ENCODE data around the gene FAM20C.
A peak's percentile ranks its signal among the peaks of the same experiment; 100 is the strongest.

FAM20C gene

GRCh38 chr7:230274-230673 lies 37.9 kb downstream of the FAM20C start:
- H2BK5ac ChIP-seq (ENCODE audit: low read length): no peak overlapping the region
- H3K27me3 ChIP-seq (ENCODE audit: insufficient read depth, low read length, poor library complexity): no peaks in the 10 kb centered on the region
- no peak overlapping the region for H4K8ac ChIP-seq (ENCODE audit: low read depth, low read length)
- H3K4me2 ChIP-seq (ENCODE audit: low read length): no peak overlapping the region
- no peak overlapping the region for H3K56ac ChIP-seq (ENCODE audit: low read length)
- no peak overlapping the region for H4K5ac ChIP-seq (ENCODE audit: low read length)
- H3K79me1 ChIP-seq (ENCODE audit: low read length): no peaks in the 10 kb centered on the region
- no CpG with 5 or more reads among the region's 17 CpGs for WGBS (ENCODE audit: extremely low coverage, insufficient coverage, low lambda C conversion rate)
- H3K36me3 ChIP-seq (ENCODE audit: control insufficient read depth, insufficient read depth, low read length): no peaks in the 10 kb centered on the region
- no peak for DNase-seq
- no peak overlapping the region for H3K18ac ChIP-seq (ENCODE audit: low read length)
- no peak overlapping the region for H3K4ac ChIP-seq (ENCODE audit: low read depth, low read length)
- no peak overlapping the region for H2BK15ac ChIP-seq (replicated peaks; ENCODE audit: low read depth)
- H2AK5ac ChIP-seq (ENCODE audit: low read length): no peak overlapping the region
- H3K23ac ChIP-seq (ENCODE audit: low read length): no peak overlapping the region
- no peak overlapping the region for H3K27ac ChIP-seq (ENCODE audit: low read depth, low read length)
- no peak overlapping the region for H3K9ac ChIP-seq (ENCODE audit: low read length)
- H2BK120ac ChIP-seq (ENCODE audit: low read depth, low read length): no peak overlapping the region
- H3K4me3 ChIP-seq (ENCODE audit: low read length): no peak overlapping the region
- H3K4me1 ChIP-seq (ENCODE audit: control insufficient read depth, low read depth, low read length): no peaks in the 10 kb centered on the region
- no peaks in the 10 kb centered on the region for H3K79me2 ChIP-seq (ENCODE audit: control insufficient read depth, insufficient read depth, low read length)

GRCh38 chr7:231030-231857 lies 38.9 kb downstream of the FAM20C start:
- H3K4me1 ChIP-seq (ENCODE audit: control insufficient read depth, low read depth, low read length): no peaks in the 10 kb centered on the region
- no CpG with 5 or more reads among the region's 38 CpGs for WGBS (ENCODE audit: extremely low coverage, insufficient coverage, low lambda C conversion rate)
- H3K4me2 ChIP-seq (ENCODE audit: low read length): no peak overlapping the region
- no peak overlapping the region for H2AK5ac ChIP-seq (ENCODE audit: low read length)
- H4K5ac ChIP-seq (ENCODE audit: low read length): no peak overlapping the region
- no peaks in the 10 kb centered on the region for H3K79me2 ChIP-seq (ENCODE audit: control insufficient read depth, insufficient read depth, low read length)
- H3K23ac ChIP-seq (ENCODE audit: low read length): no peak overlapping the region
- peak; percentile 12 for DNase-seq
- H3K36me3 ChIP-seq (ENCODE audit: control insufficient read depth, insufficient read depth, low read length): no peaks in the 10 kb centered on the region
- no peak overlapping the region for H4K8ac ChIP-seq (ENCODE audit: low read depth, low read length)
- no peak overlapping the region for H2BK5ac ChIP-seq (ENCODE audit: low read length)
- no peak overlapping the region for H2BK120ac ChIP-seq (ENCODE audit: low read depth, low read length)
- H3K4me3 ChIP-seq (ENCODE audit: low read length): no peak overlapping the region
- no peak overlapping the region for H3K18ac ChIP-seq (ENCODE audit: low read length)
- no peak overlapping the region for H2BK15ac ChIP-seq (replicated peaks; ENCODE audit: low read depth)
- H3K27ac ChIP-seq (ENCODE audit: low read depth, low read length): no peak overlapping the region
- no peaks in the 10 kb centered on the region for H3K79me1 ChIP-seq (ENCODE audit: low read length)
- no peaks in the 10 kb centered on the region for H3K27me3 ChIP-seq (ENCODE audit: insufficient read depth, low read length, poor library complexity)
- no peak overlapping the region for H3K4ac ChIP-seq (ENCODE audit: low read depth, low read length)
- H3K56ac ChIP-seq (ENCODE audit: low read length): no peak overlapping the region
- no peak overlapping the region for H3K9ac ChIP-seq (ENCODE audit: low read length)

DNA sequence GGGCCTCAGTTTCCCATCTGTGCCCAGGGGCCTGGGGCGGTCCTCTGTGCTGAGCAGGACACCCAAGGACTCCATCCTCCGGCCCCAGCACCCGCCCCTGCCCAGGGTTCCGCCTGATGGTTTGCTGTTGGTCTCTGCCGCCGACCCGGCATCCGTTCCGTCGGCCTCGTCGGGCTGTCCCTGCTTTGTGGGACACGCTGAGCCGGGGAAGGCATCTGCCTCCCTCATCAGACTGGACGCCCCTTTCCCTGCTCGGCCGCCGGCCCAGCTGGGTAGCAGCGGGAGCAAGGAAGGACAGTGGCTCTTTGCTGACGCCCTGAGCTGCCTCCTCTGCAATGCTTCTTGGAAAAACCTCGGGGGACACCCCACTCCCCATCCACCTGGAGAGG lies 39.5 kb downstream of the FAM20C start:
- Histone ChIP-seq H3K27ac (ENCODE audit: low read depth, low read length) (no peak overlapping the region), H3K18ac (ENCODE audit: low read length) (no peak overlapping the region), H4K8ac (ENCODE audit: low read depth, low read length) (no peak overlapping the region), H3K4me2 (ENCODE audit: low read length) (no peak overlapping the region), H3K4ac (ENCODE audit: low read depth, low read length) (no peak overlapping the region), H2BK5ac (ENCODE audit: low read length) (no peak overlapping the region), H2AK5ac (ENCODE audit: low read length) (no peak overlapping the region), H3K36me3 (ENCODE audit: control insufficient read depth, insufficient read depth, low read length) (no peaks in the 10 kb centered on the region), H3K56ac (ENCODE audit: low read length) (no peak overlapping the region), H3K23ac (ENCODE audit: low read length) (no peak overlapping the region), H3K79me1 (ENCODE audit: low read length) (no peaks in the 10 kb centered on the region), H3K4me3 (ENCODE audit: low read length) (no peak overlapping the region), H2BK120ac (ENCODE audit: low read depth, low read length) (no peak overlapping the region), H2BK15ac (replicated peaks; ENCODE audit: low read depth) (no peak overlapping the region), H4K5ac (ENCODE audit: low read length) (no peak overlapping the region), H3K79me2 (ENCODE audit: control insufficient read depth, insufficient read depth, low read length) (no peaks in the 10 kb centered on the region), H3K9ac (ENCODE audit: low read length) (no peak overlapping the region), H3K27me3 (ENCODE audit: insufficient read depth, low read length, poor library complexity) (no peaks in the 10 kb centered on the region), H3K4me1 (ENCODE audit: control insufficient read depth, low read depth, low read length) (no peaks in the 10 kb centered on the region)
- no CpG with 5 or more reads among the region's 21 CpGs for WGBS (ENCODE audit: extremely low coverage, insufficient coverage, low lambda C conversion rate)
- DNase-seq: no peak

- Histone ChIP-seq H3K4me1 (ENCODE audit: control insufficient read depth, low read depth, low read length) (no peaks in the 10 kb centered on the region), H3K36me3 (ENCODE audit: control insufficient read depth, insufficient read depth, low read length) (peaks cover 2% of the 10 kb centered on the region), H3K4me3 (ENCODE audit: low read length) (no peak overlapping the region), H3K79me2 (ENCODE audit: control insufficient read depth, insufficient read depth, low read length) (peaks cover 4% of the 10 kb centered on the region), H4K8ac (ENCODE audit: low read depth, low read length) (no peak overlapping the region), H2BK5ac (ENCODE audit: low read length) (no peak overlapping the region), H3K56ac (ENCODE audit: low read length) (no peak overlapping the region), H3K4me2 (ENCODE audit: low read length) (no peak overlapping the region), H2BK15ac (replicated peaks; ENCODE audit: low read depth) (no peak overlapping the region), H3K79me1 (ENCODE audit: low read length) (peaks cover 4% of the 10 kb centered on the region), H3K27ac (ENCODE audit: low read depth, low read length) (no peak overlapping the region), H3K27me3 (ENCODE audit: insufficient read depth, low read length, poor library complexity) (no peaks in the 10 kb centered on the region), H3K23ac (ENCODE audit: low read length) (no peak overlapping the region), H3K18ac (ENCODE audit: low read length) (no peak overlapping the region), H3K4ac (ENCODE audit: low read depth, low read length) (no peak overlapping the region), H4K5ac (ENCODE audit: low read length) (no peak overlapping the region), H2BK120ac (ENCODE audit: low read depth, low read length) (no peak overlapping the region), H3K9ac (ENCODE audit: low read length) (no peak overlapping the region), H2AK5ac (ENCODE audit: low read length) (no peak overlapping the region)
- DNase-seq: no peak
- WGBS (ENCODE audit: extremely low coverage, insufficient coverage, low lambda C conversion rate): no CpG with 5 or more reads among the region's 43 CpGs
These were observed 40.3 kb downstream of the FAM20C start for GRCh38 chr7:232410-233248.

DNA sequence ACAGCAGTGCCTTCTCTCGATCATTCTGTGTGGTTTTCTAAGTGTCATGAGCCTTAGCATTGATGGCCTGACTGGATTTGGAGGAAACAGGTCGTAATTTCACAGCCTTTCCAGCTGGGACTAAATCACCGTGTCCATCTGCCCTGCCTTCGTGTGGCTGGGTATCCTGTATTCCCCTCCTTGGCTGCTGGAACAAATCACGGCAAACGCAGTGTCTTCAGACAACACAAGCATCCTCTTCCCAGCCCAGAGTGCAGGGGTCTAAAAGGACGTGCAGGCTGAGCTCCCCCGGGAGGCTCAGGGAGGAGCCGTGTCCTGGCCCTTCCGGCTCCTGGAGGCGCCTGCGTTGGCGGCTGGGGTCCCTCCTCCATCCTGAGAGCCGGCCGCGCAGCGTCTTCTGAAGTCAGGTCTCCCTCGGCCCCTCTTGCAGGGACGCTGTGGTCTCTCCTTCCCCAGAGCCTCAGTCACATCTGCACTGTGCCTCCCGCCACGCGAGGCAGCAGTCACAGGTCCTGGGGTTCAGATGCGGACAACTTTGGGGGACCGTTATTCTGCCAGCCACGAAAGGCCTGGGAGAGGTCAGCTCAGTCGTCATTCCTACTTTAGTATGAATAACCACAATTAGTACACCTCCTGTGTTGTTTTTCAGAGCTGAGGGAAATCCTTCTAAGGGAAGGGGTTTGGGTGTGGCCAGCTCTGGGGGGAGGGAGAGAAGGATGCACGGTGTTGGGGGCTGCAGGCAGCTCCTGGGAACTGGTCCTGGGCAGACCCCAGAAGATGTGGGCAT lies 41.1 kb downstream of the FAM20C start:
- Histone ChIP-seq H3K27ac (ENCODE audit: low read depth, low read length) (no peak overlapping the region), H3K18ac (ENCODE audit: low read length) (no peak overlapping the region), H4K8ac (ENCODE audit: low read depth, low read length) (no peak overlapping the region), H2BK15ac (replicated peaks; ENCODE audit: low read depth) (no peak overlapping the region), H3K27me3 (ENCODE audit: insufficient read depth, low read length, poor library complexity) (no peaks in the 10 kb centered on the region), H3K79me2 (ENCODE audit: control insufficient read depth, insufficient read depth, low read length) (peaks cover 4% of the 10 kb centered on the region), H3K79me1 (ENCODE audit: low read length) (peaks cover 4% of the 10 kb centered on the region), H3K4me3 (ENCODE audit: low read length) (no peak overlapping the region), H3K4ac (ENCODE audit: low read depth, low read length) (no peak overlapping the region), H3K4me2 (ENCODE audit: low read length) (no peak overlapping the region), H2BK120ac (ENCODE audit: low read depth, low read length) (no peak overlapping the region), H4K5ac (ENCODE audit: low read length) (no peak overlapping the region), H3K36me3 (ENCODE audit: control insufficient read depth, insufficient read depth, low read length) (peaks cover 2% of the 10 kb centered on the region), H3K4me1 (ENCODE audit: control insufficient read depth, low read depth, low read length) (no peaks in the 10 kb centered on the region), H2BK5ac (ENCODE audit: low read length) (no peak overlapping the region), H3K56ac (ENCODE audit: low read length) (no peak overlapping the region), H3K23ac (ENCODE audit: low read length) (no peak overlapping the region), H2AK5ac (ENCODE audit: low read length) (no peak overlapping the region), H3K9ac (ENCODE audit: low read length) (no peak overlapping the region)
- WGBS (ENCODE audit: extremely low coverage, insufficient coverage, low lambda C conversion rate): no CpG with 5 or more reads among the region's 27 CpGs
- no peak for DNase-seq

All from mesendoderm (in vitro differentiated cells).